Measurements from ENCODE around the gene PGPEP1.
"Not testable (repeated sequence)": the region's sequence is repeated elsewhere in the genome, so short reads cannot be mapped to it uniquely, and the experiment has no call there.

The PGPEP1 gene

DNA sequence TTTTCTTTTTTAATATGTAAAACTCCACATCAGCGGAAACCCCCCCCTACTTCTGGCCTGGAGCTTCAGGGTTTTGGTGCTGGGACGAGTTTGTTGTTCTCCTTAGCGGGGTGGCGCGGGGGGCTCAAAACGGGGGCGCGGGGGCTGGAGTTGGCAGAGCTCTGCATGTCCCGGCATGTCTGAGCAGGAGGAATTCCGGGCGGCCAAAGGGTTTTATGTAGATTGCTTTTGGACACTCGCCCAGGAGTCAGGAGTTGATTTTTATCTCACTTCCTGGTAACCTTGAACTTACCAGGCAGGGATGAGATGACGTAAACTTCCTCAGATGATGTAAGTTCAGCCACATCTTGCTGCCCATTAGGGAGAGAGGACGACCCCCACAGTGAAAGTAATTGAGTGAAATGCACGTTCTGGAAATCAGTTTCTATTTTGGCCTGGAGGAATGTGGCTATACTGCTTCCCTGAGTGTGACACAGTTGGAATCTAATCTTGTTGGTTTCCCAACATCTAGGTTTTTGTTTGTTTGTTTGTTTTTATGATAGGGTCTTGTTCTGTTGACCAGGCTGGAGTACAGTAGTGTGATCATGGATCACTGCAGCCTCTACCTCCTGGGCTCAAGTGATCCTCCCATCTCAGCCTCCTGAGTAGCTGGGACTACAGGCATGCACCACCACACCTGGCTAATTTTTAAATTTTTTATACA lies 24.6 kb downstream of the PGPEP1 start:
- peak; percentile 88 for DNase-seq

DNA sequence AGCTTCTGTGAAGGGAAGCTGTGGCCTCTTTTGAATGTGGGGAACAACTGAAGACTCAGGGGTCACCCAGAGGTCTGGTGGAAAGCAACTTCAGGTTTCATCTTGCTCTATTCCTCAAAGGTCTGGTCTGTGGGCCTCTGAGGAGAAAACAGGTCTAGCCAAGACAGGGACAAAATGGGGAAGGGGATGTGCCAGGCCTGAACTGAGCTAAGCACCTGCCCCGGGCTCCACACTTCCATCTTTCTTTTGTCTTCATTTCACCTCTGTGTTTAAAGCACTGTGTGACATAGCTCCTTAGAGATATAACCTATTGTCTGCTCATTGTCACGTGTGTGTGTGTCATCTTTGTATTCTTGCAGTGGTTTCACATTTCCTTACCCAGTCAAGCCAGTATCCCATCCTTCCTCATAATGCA lies 25.6 kb downstream of the PGPEP1 start:
- no peak for DNase-seq

DNA sequence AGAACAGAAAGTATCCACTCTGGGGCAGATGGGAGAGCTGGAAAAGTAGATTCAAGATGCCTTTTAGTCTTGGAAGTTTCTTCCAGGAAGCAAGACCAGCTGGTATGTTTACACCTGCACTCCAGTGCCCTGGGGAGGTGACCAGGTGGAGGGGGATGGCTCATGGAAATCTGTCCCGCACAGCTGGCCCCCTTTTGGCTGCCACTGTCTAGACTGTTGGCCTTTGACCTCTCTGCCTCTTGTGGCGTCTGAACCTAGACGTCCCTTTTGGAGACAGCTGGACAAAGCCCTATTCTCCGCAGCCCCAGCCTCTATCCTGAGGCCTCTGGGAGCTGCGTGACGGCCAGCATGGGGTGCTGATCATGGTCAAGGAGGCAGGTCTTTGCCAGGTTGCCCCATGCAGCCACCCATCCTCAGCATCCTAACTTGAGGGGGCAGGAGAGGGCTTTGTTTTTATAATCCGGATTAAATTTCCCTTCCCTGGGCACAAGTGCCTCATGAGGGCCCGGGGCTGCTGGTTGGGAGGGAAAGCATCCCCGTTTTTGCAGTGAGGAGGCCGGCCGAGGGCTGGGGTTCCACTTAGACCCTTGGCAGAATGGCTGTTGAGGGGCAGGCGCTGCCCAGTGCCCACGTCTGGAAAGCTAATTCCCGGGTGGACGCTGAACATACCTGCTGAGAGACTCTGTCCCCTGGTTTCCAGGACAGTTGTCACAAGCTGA lies 28.3 kb downstream of the PGPEP1 start:
- DNase-seq = no peak

DNA sequence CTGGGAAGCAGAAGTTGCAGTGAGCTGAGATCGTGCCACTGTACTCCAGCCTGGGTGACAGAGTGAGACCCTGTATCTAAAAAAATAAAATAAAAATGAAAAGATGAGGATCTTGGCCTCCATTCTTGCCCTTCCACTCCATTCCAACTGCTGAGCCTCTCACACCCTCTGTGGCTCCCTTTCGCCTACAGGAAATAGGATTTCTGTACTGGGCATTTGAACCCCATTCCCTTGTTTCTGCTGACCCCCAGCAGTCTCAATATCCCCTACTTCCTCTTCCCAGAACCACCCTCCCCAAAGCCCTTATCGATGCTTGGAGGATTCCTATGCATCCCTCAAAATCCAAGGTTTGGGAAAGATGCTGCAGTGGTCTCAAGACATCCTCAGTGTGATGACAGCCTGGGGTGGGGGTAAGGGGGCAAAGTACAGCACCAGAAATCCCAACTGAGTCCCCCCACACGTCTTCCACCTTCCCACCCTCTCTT lies 33.1 kb downstream of the PGPEP1 start:
- DNase-seq = no peak

DNA sequence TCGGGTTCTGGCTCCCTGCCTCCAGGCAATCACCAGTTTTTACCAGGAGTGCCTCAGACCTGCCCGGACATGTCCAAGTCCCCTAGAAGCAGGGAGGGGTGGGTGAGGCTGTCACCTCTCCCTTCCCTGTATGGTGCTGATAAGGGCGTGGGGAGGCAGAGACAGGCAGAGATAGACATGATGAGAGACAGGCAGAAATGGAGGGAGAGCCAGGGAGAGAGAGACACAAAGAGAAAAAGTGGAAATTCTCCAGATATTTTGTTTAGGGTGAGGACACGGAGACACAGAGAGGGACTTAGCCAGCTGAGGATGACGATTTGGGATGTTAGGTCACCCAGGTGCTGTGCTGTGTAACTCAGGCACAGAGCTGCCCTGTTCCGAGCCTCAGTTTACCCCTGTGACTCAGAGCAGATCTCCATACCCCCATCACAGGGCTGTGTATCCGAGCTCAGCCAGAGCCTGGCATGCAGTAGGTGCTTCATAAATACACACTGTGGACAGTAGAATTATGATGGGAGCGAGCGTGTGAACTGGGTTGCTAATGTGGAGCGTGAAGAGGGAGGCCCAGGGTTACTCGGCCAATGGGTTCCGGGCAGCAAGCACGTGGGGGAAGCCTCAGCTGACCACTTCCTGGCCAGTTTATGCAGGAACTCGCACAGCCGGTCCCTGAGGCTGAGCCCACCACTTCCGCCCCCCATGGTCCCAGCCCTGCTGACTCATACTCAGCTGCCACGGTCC lies 33.7 kb downstream of the PGPEP1 start:
- peak; percentile 79 for DNase-seq

DNA sequence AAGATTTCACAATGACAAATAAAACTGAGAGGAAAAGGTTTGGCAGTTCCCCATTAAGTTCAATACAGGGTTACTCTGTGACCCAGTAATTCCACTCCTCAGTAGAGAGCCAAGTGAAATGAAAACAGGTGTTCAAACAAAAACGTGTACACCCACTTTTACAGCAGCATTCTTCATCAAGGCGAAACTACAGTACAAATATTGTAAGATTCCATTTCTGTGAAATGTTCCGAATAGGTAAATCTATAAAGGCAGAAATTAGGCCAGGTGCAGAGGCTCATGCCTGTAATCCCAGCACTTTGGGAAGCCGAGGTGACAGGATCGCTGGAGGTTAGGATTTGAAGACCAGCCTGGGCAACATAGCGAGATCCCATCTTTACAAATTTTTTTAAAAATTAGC lies 36.6 kb downstream of the PGPEP1 start:
- DNase-seq = no peak

DNA sequence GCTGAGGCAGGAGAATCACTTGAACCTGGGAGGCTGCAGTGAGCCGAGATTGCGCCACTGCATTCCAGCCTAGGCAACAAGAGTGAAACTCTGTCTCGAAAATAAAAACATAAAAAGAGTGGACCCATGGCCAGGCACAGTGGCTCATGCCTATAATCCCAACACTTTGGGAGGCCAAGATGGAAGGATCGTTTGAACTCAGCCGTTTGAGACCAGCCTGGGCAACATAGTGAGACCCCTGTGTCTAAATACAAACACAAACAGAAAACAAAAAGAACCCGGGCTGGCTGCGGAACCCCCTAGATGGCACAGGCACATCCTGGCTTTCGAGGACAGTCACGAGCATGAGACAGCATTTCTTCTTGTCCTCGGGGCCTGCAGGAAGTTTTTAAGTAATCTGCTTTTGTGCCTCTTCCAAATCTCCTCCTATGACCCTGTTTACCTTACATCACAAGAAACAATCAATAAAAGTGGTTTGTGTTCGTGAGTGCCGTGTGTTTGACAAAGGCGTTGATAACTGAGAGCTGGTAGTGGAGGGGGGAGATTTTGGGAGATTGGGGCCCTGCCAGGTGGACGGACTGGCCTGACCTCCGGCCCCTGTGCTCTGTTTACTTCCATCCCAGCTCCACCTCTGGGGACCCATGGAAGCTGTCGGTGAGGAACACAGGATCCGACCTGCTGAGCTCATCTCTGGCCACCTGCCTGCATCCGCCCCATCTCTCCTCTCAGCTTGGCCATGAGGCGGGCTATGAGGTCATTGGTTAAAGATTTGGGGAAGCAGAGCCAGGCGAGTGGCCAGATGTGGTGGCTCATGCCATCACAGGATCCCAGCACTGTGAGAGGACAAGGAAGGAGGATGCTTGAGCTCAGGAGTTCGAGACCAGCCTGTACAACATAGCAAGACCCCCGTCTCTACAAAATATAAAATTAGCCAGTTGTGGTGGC lies 39.7 kb downstream of the PGPEP1 start:
- peak; percentile 12 for DNase-seq

DNA sequence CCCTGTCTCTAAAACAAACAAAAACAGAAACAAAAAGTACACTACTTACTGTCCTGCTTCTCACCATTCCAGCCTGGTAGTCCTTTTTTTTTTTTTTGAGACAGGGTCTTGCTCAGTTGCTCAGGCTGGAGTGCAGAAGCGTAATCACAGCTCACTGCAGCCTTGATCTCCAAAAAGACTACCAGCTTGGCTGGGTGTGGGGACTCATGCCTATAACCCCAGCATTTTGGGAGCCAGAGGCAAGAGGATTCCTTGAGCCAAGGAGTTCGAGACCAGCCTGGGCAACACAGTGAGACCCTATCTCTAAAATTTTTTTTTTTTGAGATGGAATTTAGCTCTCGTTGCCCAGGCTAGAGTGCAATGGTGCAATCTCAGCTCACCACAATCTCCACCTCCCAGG lies 40.4 kb downstream of the PGPEP1 start:
- DNase-seq = no peak

DNA sequence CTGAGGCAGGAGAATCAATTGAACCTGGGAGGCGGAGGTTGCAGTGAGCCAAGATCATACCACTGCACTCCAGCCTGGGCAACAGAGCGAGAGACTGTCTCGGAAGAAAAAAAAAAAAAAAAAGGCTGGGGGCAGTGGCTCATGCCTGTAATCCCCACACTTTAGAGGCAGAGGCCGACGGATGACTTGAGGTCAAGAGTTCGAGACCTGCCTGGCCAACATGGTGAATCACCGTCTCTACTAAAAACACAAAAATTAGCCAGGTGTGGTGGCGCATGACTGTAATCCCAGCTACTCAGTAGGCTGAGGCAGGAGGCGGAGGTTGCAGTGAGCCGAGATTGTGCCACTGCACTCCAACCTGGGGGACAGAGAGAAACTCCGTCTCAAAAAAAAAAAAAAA lies 43.2 kb downstream of the PGPEP1 start:
- DNase-seq = not testable (repeated sequence)

DNA sequence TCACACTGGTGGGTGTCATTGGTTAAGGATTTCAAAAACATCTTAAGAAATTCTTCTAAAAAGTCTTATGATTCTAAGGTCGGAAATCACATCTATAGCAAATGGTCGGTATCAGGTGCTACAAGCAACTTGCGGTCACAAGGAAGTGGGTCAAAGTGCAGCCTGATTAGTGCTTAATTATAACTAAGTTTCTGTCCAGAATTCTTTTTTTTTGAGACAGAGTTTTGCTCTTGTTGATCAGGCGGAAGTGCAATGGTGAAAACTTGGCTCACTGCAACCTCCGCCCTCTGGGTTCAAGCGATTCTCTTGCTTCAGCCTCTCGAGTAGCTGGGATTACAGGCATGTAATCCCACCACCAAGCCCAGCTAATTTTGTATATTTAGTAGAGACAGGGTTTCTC lies 44.4 kb downstream of the PGPEP1 start:
- no peak for DNase-seq

DNA sequence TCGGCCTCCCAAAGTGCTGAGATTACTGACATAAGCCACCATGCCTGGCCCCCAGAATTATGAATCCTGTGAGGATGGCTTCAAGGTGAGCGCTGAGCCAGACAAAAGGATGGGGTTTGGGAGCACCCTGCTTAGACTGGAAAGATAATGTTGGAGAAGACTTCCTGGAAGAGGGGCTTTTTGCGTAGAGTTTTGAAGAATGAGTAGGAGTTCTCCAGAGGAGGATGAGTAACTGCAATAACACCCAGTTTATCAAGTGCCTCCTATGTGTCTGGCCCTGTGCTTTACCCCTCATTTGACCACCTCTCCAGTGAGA lies 44.9 kb downstream of the PGPEP1 start:
- no peak for DNase-seq

DNA sequence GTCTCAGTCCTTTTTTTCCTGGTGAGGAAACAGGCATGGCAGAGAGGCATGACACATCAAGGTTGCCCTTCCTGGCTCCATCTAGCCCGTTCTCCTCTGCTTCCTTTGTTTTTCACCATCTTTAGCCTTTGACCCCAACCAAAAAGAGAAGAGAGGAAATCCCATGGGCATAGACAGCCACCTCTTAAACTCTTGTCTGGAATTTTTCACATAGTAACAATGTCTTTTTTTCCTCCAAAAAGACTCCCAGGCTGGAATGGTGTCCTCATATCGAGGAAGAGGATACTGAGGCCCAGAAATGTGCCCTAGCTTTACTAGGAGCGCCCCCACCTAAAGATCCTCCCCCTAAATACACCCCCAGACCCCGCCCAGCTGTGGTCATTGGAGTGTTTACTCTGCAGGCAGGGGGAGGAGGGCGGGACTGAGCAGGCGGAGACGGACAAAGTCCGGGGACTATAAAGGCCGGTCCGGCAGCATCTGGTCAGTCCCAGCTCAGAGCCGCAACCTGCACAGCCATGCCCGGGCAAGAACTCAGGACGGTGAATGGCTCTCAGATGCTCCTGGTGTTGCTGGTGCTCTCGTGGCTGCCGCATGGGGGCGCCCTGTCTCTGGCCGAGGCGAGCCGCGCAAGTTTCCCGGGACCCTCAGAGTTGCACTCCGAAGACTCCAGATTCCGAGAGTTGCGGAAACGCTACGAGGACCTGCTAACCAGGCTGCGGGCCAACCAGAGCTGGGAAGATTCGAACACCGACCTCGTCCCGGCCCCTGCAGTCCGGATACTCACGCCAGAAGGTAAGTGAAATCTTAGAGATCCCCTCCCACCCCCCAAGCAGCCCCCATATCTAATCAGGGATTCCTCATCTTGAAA lies 45.5 kb downstream of the PGPEP1 start, which contains the start of gene GDF15:
GDF15 (plus strand) TSS at position 484 of the 868 bp plus-strand sequence; CDS start at position 516, 32 bp downstream.
- DNase-seq = no peak

DNA sequence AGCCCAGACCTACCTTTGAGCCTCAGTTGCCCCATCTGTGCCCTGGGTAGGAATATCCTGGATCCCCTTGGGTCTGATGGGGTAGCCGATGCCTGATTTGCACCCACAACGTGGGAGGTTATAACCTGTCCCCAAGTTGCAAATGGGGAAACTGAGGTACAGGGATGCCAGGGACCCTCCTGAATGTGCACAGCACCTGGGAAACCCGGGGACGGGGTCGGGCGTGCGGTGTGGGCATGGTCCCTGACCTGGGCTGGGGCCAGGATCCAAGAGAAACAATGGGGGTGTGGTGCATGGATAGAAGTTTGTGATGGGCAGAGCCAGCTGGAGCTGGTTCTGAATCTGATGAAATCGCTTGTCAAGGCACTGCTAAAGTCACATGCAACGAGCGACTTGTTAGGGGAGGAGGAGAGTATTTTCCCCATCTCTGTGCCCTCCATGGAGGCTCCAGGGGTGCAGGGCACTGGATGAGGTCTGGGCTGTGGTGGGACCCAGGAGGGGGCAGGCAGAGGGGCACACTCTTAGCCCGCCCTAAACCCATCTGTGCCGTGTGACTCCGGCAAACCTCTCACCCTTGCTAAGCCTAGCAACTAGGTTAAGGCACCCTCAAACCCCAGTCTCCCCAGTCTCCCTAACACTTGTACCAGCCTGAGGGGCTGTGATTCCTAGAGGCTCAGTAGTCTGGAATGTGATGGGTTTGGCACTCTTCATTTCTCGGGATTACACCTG lies 46.3 kb downstream of the PGPEP1 start:
- DNase-seq = no peak

DNA sequence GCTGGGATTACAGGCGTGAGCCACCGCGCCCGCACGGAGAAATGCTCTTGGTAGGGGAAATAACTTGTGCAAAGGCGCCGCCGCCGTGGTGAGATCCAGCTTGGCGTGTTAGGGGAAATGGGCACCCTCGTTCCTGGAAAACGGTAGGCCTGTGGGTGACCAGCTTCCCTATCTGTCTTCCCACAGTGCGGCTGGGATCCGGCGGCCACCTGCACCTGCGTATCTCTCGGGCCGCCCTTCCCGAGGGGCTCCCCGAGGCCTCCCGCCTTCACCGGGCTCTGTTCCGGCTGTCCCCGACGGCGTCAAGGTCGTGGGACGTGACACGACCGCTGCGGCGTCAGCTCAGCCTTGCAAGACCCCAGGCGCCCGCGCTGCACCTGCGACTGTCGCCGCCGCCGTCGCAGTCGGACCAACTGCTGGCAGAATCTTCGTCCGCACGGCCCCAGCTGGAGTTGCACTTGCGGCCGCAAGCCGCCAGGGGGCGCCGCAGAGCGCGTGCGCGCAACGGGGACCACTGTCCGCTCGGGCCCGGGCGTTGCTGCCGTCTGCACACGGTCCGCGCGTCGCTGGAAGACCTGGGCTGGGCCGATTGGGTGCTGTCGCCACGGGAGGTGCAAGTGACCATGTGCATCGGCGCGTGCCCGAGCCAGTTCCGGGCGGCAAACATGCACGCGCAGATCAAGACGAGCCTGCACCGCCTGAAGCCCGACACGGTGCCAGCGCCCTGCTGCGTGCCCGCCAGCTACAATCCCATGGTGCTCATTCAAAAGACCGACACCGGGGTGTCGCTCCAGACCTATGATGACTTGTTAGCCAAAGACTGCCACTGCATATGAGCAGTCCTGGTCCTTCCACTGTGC lies 47.9 kb downstream of the PGPEP1 start:
- peak; percentile 74 for DNase-seq

DNA sequence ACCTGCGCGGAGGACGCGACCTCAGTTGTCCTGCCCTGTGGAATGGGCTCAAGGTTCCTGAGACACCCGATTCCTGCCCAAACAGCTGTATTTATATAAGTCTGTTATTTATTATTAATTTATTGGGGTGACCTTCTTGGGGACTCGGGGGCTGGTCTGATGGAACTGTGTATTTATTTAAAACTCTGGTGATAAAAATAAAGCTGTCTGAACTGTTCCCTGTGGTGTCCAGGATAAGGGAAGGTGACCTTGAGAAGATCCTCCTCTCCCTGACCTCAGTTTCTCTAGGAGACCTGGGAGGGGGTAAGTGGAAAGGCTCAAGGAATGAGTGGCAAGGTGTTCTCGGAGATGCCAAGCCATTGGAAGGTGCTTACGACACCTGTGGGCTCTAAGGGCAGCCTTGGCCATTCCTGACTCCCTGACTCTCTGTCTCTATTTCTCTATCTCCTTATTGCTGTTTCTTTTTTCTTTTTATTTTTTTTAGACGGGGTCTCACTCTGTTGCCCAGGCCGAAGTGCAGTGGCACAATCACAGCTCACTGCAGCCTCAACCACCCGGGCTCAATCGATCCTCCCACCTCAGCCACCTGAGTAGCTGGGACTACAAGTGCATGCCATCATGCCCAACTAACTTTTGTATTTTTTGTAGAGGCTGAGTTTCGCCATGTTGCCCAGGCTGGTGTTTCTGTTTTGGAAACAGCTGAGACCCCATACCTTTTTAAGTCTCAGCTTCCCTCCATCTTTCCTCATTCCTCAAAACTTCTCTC lies 48.7 kb downstream of the PGPEP1 start:
- DNase-seq = no peak

DNA sequence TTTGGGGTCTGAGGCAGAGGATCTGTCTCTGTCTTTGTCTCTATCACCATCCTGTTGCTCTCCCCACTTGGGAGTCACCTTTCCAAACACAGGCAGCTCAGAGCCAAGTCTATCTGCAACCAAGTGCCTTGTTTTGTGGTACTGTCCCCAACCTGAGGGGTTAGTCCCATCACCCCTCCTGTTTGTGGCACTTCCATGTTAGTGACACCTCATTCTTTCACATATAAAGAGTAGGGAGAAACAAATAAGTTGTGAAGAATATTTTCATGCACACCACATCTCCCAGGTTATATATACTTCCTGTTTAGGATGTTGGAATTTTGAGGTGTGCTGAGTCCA lies 49.3 kb downstream of the PGPEP1 start:
- DNase-seq = no peak

DNA sequence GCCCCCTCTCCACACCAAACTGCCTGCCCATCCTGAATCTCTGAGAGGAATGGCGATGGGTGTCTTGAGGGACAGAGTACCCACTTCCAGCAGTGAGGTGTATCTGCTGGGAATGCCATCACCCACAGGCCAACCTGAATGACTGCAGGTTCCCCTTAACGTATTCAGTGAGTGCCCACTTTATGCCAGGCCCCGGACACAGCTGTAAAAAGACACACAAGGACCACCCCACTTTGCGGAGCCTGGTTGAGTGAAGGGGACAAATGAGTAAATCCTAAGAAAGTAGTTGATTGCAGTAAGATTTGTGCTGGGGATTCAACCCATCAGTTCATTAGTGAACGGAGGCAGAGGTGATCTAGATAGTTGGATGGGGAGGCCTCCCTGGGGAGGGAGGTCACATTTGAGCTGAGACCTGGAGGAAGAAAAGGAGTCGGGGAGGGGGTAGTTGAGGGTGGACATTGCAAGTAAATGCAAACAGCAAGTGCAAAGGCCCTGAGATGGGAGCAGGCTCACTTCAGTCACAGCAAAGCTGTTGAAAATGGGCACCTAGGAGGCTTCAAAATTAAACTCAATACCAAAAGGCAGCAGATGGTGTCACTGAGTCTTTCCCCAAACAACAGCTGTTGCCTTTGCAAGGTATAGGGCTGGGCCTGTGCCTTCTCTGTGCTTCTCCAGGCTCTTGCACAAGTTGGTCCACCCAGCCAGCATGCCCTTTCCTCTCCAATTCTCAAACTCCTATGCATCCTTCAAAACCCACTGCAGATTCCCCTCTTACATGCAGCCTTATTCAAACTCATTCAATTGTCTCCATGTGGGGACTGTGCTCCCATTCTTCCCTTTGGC lies 49.9 kb downstream of the PGPEP1 start:
- no peak for DNase-seq

DNA sequence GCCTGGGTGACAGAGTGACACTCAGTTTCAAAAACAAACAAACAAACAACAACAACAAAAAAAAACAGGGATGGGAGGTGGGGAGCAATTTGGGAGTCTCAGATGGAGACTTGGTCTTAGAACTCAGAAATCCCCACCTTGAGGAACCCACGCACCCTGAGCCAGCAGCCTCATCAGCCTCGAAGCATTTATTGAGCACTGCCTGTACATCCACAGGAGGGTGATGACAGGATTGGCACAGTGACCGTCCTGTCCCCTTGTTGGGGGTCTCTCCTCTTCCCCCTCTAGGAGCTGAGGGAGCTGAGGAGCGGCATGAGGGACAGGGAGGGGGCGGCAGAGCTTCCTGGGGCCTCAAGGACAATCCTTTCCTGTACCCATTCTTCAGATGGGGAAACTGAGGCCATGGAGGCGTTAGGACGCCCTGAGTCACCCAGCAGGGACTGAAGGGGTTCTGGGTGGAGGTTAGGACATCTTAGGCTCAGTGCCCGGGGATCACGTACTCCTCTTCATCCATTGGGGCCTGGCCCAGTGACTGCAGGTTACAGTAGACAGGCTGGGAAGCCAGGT lies 51.2 kb downstream of the PGPEP1 start:
- DNase-seq = no peak

Data from DMS79 treated with DMSO at 0.1 percent for 48 hours (cell line).